Fibroblast of villous mesenchyme (primary cell): Measurements from ENCODE around the gene C16orf86. TPM values are rescaled to one million over a fixed set of nuclear protein-coding genes. Genes with fewer than 3 reads are reported as not detected.

Source experiments
- DNase-seq: peaks from one replicate; pipeline ENCODE4 v3.0.0-alpha.2; 2010; ENCODE audit warnings: low read depth
- H3K4me3 ChIP-seq: 2 replicates; pipeline ENCODE4 v1.5.1; 2011; ENCODE audit warnings: low read depth, mild to moderate bottlenecking, low read length
- total RNA-seq: library from RNA; depleted of rRNA; stranded (reverse); fragments of >200 nt; gene quantifications from 2 replicates; pipeline ENCODE4 v1.2.3, GENCODE V29; 2012
- TF ChIP-seq, protein P1 (sequence below): IDR thresholded peaks from 2 replicates; pipeline ENCODE4 v1.5.1; 2012; ENCODE audit warnings: low read depth, mild to moderate bottlenecking, low read length; ENCODE audit not compliant: insufficient read depth

Gene C16orf86
- total RNA-seq, 1 donor, result 1.3 TPM

DNA sequence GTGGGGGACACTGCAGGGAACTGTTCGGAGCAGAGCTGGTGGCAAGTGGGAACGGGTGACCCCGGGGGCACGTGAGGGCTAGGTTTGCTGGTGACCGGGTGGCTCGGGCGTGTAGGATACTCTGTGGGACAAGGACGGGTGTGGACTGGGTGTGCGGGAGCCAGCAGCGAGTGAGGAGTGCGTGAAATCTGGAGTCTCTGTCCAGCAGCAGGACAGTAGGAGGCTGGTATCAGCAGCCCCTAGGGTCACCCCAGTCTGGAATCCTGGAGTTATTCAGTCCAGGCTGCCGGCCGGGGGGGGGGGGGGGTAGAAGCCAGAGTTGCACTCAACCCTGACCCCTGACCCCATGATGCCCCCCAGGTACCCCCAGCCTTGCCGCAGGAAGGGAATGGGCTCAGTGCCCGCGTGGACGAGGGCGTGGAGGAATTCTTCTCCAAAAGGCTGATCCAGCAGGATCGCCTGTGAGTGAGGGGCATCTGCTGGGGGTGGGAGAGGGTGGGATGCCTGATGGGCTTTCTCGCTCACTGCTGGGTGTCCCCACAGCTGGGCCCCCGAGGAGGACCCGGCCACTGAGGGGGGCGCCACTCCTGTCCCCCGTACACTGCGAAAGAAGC lies 12.7 kb upstream of the C16orf86 start:
- no peak for DNase-seq
- TF ChIP-seq, protein P1, sequence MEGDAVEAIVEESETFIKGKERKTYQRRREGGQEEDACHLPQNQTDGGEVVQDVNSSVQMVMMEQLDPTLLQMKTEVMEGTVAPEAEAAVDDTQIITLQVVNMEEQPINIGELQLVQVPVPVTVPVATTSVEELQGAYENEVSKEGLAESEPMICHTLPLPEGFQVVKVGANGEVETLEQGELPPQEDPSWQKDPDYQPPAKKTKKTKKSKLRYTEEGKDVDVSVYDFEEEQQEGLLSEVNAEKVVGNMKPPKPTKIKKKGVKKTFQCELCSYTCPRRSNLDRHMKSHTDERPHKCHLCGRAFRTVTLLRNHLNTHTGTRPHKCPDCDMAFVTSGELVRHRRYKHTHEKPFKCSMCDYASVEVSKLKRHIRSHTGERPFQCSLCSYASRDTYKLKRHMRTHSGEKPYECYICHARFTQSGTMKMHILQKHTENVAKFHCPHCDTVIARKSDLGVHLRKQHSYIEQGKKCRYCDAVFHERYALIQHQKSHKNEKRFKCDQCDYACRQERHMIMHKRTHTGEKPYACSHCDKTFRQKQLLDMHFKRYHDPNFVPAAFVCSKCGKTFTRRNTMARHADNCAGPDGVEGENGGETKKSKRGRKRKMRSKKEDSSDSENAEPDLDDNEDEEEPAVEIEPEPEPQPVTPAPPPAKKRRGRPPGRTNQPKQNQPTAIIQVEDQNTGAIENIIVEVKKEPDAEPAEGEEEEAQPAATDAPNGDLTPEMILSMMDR, result no peak
- H3K4me3 ChIP-seq, result no peak overlapping the region

- TF ChIP-seq, protein P1, result no peak
- no peak for DNase-seq
- no peak overlapping the region for H3K4me3 ChIP-seq
These were observed 12.2 kb upstream of the C16orf86 start for GRCh38 chr16:67654403-67654911.

DNA sequence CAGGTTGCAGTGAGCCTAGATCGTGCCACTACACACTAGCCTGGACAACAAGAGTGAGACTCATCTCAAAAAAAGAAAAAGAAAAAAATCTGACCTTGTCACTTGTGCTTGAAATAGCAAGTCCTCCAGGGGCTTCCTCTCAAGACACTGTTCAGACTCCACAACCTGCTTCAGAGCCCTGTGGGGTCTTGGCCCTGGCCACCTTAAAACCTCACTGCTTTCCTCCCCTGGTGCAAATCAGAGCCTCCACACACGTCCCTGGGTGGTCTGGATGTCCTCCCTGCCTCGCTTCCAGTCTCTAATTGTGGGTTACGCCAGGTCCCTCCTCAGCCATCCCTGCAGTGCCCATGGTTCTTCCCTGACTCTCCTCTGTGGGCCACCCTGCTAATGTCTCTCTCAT lies 11.3 kb upstream of the C16orf86 start:
- TF ChIP-seq, protein P1, result no peak
- H3K4me3 ChIP-seq, result no peak overlapping the region
- no peak for DNase-seq

- TF ChIP-seq, protein P1, result no peak
- H3K4me3 ChIP-seq, result no peak overlapping the region
- DNase-seq, result no peak
These were observed 10.1 kb upstream of the C16orf86 start for GRCh38 chr16:67656344-67657016.

DNA sequence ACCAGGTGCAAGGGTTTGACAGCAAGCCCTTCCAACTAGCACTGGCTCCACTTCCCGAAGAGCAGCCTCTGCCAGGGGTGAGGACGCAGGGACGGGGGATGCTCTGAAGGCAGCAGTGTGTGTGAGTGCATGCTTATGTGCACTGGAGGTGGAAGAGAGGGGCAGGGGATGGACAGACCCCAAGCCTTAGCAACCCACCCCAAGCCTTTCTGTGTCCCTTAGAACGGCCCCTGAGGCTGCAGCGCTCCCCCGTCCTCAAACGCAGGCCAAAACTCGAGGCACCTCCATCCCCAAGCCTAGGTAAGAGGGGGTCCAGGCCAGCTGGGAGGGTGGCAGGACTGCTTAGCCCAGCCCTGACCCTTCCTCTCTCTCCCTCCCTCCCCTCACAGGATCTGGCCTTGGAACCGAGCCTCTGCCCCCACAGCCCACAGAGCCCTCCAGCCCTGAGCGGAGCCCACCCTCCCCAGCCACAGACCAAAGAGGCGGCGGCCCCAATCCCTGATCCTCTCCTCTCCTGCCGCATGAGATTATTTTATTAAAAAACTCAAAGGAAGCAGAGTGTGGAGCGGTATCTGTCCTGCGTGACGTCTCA lies 9.5 kb upstream of the C16orf86 start:
- H3K4me3 ChIP-seq, result no peak overlapping the region
- TF ChIP-seq, protein P1, result no peak
- no peak for DNase-seq

DNA sequence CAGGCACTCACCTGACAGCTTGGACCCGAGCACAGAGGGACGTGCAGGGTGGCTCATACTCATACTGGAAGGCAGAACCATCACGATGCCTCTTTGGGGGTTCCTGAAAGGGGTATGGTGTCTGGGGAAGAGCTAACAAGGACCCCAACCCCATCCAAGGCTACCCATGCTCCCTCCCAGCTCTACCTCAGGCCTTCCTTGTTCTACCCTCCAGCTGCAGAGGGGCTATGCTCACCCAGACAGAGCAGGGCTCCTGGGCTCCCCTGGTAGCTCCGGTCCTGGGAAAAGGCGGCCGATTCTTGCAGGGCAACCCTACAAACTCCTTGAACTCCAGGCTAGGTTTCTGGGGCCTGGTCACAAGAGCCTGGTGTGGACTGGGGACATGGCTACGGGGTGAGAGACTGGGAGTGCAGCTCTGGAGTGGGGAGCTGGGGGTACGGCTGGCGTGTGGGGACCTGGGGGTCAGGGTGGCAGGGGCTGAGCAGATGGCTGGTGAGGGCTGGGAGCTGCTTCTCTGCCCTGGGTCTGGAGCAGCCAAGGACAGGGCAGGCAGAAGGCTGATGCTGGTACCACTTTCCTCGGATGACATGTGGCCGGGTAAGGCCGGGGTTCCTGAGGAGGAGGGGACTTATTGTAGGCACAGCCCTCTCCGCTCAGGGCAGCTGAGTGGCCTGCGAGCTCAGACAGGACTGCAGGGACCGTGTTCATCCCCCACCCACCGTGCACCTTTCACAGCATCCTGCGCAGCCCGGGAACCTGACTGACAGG lies 8.7 kb upstream of the C16orf86 start:
- H3K4me3 ChIP-seq, result no peak overlapping the region
- TF ChIP-seq, protein P1, result no peak
- no peak for DNase-seq
